NT2/D1 (cell line): Measurements from ENCODE around the gene PPP1R37.

Source experiments
- DNase-seq: peaks from one replicate; pipeline ENCODE4 v3.0.0-alpha.2; 2011; ENCODE audit warnings: low read depth, low spot score
- H3K27me3 ChIP-seq: 2 replicates; pipeline ENCODE4 v1.6.0; 2011; ENCODE audit warnings: mild to moderate bottlenecking; ENCODE audit not compliant: insufficient read length, insufficient read depth
- H3K36me3 ChIP-seq: 2 replicates; pipeline ENCODE4 v1.6.1; 2011; ENCODE audit warnings: mild to moderate bottlenecking, low read length, mixed read lengths; ENCODE audit not compliant: insufficient read depth, insufficient read length
- H3K4me1 ChIP-seq: 2 replicates; pipeline ENCODE4 v1.5.1; 2011; ENCODE audit not compliant: insufficient read depth, insufficient read length
- H3K4me3 ChIP-seq: 2 replicates; pipeline ENCODE4 v1.5.1; 2011; ENCODE audit warnings: low read depth; ENCODE audit not compliant: insufficient read length
- H3K9ac ChIP-seq: 2 replicates; pipeline ENCODE4 v1.6.0; 2011; ENCODE audit warnings: low read depth; ENCODE audit not compliant: insufficient read length
- H3K9me3 ChIP-seq: 2 replicates; pipeline ENCODE4 v1.5.1; 2011; ENCODE audit warnings: mild to moderate bottlenecking, low read length; ENCODE audit not compliant: insufficient read depth
- SUZ12 ChIP-seq: IDR thresholded peaks from 2 replicates; pipeline ENCODE4 v1.6.1; 2011; ENCODE audit not compliant: insufficient read length, insufficient read depth; ENCODE audit errors: extremely low read depth
- YY1 ChIP-seq: IDR thresholded peaks from 2 replicates; pipeline ENCODE4 v1.6.1; 2011; ENCODE audit not compliant: insufficient read length, insufficient read depth
- ZNF274 ChIP-seq: IDR thresholded peaks from 2 replicates; pipeline ENCODE4 v1.6.1; 2011; ENCODE audit warnings: mild to moderate bottlenecking, low read depth, low read length

PPP1R37 gene

DNA sequence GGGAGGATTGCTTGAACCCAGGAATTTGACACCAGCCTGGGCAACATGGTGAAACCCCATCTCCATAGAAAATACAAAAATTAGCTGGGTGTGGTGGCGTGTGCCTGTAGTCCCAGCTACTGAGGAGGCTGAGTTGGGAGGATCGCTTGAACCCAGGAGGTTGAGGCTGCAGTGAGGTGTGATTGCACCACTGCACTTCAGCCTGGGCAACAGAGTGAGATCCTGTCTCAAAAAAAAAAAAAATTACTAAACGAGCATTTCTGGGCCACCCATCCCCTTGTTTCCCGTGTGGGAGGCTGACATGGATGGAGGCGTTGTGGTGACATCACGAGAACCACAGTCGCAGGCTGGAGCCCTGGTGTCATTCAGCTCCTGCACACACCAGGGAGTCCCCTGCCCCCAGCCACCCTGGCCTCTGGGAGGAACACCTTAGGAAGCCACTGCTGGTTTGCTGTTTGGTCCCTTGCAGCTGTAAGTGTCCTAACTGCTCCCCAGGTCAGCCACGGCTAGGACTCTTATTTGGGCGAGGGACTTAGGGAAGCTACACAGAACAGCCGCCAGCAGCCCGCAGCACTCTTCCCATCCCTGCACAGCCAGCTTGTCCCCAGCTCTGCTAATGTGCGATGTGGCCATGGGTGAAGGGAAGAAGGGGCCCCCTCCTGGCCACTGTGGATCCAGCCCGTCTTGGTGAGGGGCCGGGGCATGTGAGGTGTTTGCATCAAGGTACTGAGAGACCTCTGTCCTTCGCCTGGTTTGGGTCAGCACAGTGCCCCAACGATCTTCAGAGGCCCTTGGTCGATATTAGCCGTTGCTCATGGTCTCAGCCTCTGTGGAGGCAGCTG is 55.1 kb downstream of the PPP1R37 start:
- Histone ChIP-seq H3K27me3 (peaks cover 12% of the 10 kb centered on the region), H3K9me3 (no peaks in the 10 kb centered on the region), H3K36me3 (peaks cover 51% of the 10 kb centered on the region), H3K4me1 (peaks cover 26% of the 10 kb centered on the region), H3K9ac (no peak overlapping the region), H3K4me3 (no peak overlapping the region)
- TF ChIP-seq YY1 (no peak), SUZ12 (no peak), ZNF274 (no peak)
- no peak for DNase-seq

- Histone ChIP-seq H3K9ac (no peak overlapping the region), H3K4me3 (no peak overlapping the region), H3K9me3 (no peaks in the 10 kb centered on the region), H3K36me3 (peaks cover 48% of the 10 kb centered on the region), H3K4me1 (peaks cover 31% of the 10 kb centered on the region), H3K27me3 (peaks cover 22% of the 10 kb centered on the region)
- no peak for TF ChIP-seq ZNF274
- TF ChIP-seq YY1 = no peak
- no peak for TF ChIP-seq SUZ12
- no peak for DNase-seq
These were observed 56.1 kb downstream of the PPP1R37 start for GRCh38 chr19:45149129-45149528.

GRCh38 chr19:45150180-45150579 is 57.2 kb downstream of the PPP1R37 start:
- Histone ChIP-seq H3K4me1 (peaks cover 35% of the 10 kb centered on the region), H3K9ac (no peak overlapping the region), H3K27me3 (peaks cover 22% of the 10 kb centered on the region), H3K36me3 (peaks cover 38% of the 10 kb centered on the region), H3K9me3 (no peaks in the 10 kb centered on the region), H3K4me3 (no peak overlapping the region)
- TF ChIP-seq ZNF274 = no peak
- no peak for TF ChIP-seq SUZ12
- no peak for TF ChIP-seq YY1
- no peak for DNase-seq

- Histone ChIP-seq H3K4me1 (peaks cover 35% of the 10 kb centered on the region), H3K9ac (no peak overlapping the region), H3K9me3 (no peaks in the 10 kb centered on the region), H3K36me3 (peaks cover 34% of the 10 kb centered on the region), H3K4me3 (no peak overlapping the region), H3K27me3 (peaks cover 22% of the 10 kb centered on the region)
- TF ChIP-seq YY1 (no peak), SUZ12 (no peak), ZNF274 (no peak)
- DNase-seq = no peak
These were observed 57.8 kb downstream of the PPP1R37 start for GRCh38 chr19:45150751-45151281.

DNA sequence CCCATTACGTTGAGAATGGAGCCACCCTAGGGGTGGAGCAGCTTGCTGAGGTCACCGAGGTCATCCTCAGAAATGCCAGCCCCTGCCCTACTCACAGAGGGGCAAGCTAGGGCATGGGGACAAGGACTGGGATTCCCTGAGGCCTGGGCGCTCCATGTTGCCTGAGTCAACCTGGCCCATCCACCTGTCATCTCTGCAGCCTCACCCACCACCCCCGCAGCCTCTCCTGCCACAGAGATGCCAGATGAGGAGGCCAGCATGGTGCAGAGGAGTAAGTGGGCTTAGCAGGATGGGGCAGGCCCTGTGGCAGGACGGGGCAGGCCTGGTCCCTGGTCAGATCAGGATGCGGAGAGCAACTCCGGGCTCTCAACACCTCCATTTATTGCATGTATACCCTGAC is 58.3 kb downstream of the PPP1R37 start:
- Histone ChIP-seq H3K9me3 (no peaks in the 10 kb centered on the region), H3K4me3 (no peak overlapping the region), H3K27me3 (peaks cover 22% of the 10 kb centered on the region), H3K9ac (no peak overlapping the region), H3K4me1 (peaks cover 36% of the 10 kb centered on the region), H3K36me3 (peaks cover 28% of the 10 kb centered on the region)
- DNase-seq = no peak
- TF ChIP-seq SUZ12 = no peak
- no peak for TF ChIP-seq ZNF274
- TF ChIP-seq YY1 = no peak

GRCh38 chr19:45151821-45152503 is 59.0 kb downstream of the PPP1R37 start:
- no peaks in the 10 kb centered on the region for H3K9me3 ChIP-seq
- H3K27me3 ChIP-seq = peaks cover 22% of the 10 kb centered on the region
- DNase-seq = no peak
- TF ChIP-seq SUZ12 (no peak), ZNF274 (no peak), YY1 (no peak)
- no peak overlapping the region for H3K4me3 ChIP-seq
- peaks cover 28% of the 10 kb centered on the region for H3K36me3 ChIP-seq
- no peak overlapping the region for H3K9ac ChIP-seq
- peaks cover 40% of the 10 kb centered on the region for H3K4me1 ChIP-seq
